ENCODE data around the gene AIRE.

The AIRE gene

DNA sequence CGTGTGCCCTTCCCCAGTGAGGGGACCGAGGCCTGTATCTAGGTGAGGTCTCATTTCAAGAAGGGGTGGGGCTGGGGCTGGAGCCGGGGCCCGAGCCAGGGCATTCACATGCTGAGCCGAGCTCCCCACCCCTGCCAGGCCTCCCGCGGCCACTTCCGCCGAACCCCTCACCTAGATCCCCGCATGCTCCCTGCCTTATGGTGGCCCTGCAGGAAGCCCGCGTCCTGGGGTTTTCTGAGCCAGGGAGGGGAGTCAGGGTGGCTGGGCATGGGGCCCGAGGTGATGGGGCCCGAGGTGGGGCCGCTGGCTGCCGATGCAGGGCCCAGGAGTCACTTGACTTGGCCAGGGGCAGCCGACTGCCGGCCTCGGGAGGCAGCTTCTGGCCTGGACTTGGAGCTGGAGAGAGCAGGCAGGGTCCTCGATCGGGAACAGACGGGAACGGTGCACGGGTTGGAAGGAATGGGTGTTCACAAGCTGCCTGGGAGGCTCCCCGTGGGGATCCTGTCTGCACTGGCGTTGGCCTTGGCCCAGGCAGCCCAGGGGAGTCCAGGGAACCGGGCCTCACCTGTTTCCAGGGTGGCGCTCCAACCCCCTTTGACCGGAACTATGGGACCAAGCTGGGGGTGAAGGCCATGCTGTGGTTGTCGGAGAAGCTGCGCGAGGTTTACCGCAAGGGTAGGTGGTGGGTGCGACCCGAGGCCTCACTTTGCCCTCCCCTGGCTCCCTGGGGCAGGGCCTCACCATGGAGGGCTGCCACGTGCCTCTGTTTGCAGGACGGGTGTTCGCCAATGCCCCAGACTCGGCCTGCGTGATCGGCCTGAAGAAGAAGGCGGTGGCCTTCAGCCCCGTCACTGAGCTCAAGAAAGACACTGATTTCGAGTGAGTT, 40.0 kb downstream of the AIRE start:
- no peak for DNase-seq (ENCODE audit: low spot score)

DNA sequence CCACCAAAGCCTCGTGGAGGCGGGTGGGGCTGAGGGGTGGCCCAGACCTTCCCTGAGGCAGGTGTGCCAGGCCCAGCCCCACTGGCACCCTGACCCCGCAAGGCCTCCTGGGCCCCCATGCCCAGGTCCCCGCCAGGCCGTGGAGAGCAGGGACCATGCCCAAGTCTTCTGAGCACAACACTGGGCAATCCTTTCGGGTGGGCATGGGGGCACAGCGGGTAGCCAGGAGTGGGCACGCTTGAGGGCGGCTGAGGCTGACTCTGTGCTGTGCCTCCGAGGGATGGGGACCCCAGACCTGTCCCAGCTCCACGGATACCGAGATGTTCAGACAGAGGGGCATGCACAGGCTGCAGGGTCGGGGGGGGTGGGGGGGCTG, 40.6 kb downstream of the AIRE start:
- DNase-seq (ENCODE audit: low spot score) = no peak

GRCh38 chr21:44326716-44327602, 41.3 kb downstream of the AIRE start:
- DNase-seq (ENCODE audit: low spot score) = no peak

DNA sequence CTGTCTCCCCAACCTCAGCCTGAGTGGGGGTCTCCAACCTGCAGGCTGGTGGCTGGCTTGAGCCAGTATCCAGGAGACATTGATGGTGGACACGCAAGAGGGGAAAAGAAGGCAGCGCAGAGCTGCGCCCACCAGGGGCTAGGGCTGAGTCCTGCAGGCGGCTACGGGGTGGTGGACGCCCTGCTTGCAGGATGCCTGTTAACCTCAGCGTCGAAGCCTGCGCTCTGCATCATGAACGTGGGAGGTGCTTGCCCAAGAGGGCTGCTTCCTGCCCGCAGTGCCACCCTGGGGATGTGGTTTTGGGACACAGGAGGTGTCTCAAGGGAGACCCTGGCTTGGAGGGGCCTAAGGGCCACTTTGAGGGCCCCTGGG, 41.9 kb downstream of the AIRE start:
- no peak for DNase-seq (ENCODE audit: low spot score)

GRCh38 chr21:44328242-44328895, 42.7 kb downstream of the AIRE start:
- DNase-seq (ENCODE audit: low spot score) = no peak

GRCh38 chr21:44329086-44329889, 43.6 kb downstream of the AIRE start:
- DNase-seq (ENCODE audit: low spot score) = no peak

GRCh38 chr21:44329971-44330681, 44.5 kb downstream of the AIRE start:
- no peak for DNase-seq (ENCODE audit: low spot score)

DNA sequence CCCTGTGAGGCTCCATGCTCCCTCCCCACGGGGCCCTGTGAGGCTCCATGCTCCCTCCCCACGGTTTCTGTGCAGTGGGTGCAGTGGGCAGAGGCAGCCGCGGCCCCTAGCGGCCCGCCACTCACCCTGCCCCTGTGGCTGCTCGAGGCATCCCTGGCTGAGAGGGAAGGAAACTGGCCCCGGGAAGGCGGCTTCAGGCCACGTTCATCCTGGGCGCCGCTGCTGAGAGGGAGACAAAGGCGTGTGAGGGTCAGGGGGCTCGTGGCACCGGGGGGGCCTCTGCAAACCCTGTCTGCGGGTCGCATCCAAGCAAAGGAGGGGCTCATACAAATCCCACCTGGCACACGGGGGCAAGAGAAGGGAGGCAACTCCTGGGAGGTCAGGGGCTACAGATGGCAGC, 45.0 kb downstream of the AIRE start:
- DNase-seq (ENCODE audit: low spot score) = no peak

DNA sequence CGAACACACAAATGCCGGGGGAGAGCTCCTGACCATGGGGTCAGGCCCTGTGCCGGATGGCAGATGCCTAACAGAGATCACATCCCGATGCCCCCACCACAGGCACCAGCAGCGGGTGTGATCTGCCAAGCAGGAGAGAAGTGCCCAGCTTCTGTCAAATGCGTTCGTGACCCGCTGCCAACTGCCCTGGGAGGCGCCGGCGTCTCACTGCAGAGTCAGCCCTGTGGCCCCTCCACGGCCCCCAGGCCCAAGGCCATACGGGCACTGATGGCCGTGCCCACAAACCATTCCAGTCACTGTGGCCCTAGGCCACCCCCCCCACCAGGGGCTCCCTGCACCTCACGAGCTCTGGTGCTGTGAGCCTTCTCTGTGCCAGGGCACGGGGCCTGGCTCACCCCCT, 45.5 kb downstream of the AIRE start:
- no peak for DNase-seq (ENCODE audit: low spot score)

GRCh38 chr21:44331650-44332307, 46.1 kb downstream of the AIRE start:
- DNase-seq (ENCODE audit: low spot score) = no peak

DNA sequence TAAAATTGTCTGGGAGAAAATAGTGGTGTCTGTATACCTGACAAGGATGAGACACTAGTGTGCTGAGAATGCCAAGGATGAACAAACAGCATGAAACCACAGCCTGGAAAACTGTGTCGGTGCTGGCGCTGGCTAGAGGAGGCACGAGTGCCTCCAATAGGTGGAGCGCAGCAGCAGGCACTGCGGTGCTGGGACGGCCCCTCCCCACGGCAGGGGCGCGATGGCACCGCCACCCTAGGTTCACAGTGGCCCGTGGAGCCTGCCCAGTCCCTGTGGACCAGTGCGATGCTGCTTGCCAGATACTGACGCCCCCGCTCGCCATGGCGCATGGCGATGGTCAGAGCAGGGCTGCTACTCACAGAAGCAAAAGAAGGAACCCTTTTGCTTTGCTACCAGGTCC, 46.7 kb downstream of the AIRE start:
- DNase-seq (ENCODE audit: low spot score) = no peak

DNA sequence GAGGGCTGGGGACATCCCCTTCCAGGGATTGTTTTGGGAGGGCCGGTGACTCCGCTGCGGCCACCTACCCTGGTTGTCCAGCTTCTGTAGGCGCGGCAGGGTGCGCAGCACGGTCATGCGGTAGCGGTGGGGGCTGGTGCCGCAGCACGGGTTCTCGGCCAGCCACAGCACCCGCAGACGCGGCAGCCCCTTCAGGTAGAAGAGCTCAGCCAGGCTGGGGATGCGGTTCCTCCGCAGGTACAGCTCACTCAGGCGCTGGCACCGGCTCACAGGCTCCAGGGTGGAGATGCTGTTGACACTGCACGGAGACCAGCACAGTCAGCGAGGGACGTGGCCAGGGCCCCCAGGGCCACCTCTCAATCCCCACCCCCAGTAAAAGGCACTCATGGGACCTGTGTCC, 47.3 kb downstream of the AIRE start:
- DNase-seq (ENCODE audit: low spot score) = no peak

GRCh38 chr21:44333509-44334328, 48.0 kb downstream of the AIRE start:
- DNase-seq (ENCODE audit: low spot score) = no peak

GRCh38 chr21:44334329-44335030, 48.8 kb downstream of the AIRE start:
- DNase-seq (ENCODE audit: low spot score) = no peak

DNA sequence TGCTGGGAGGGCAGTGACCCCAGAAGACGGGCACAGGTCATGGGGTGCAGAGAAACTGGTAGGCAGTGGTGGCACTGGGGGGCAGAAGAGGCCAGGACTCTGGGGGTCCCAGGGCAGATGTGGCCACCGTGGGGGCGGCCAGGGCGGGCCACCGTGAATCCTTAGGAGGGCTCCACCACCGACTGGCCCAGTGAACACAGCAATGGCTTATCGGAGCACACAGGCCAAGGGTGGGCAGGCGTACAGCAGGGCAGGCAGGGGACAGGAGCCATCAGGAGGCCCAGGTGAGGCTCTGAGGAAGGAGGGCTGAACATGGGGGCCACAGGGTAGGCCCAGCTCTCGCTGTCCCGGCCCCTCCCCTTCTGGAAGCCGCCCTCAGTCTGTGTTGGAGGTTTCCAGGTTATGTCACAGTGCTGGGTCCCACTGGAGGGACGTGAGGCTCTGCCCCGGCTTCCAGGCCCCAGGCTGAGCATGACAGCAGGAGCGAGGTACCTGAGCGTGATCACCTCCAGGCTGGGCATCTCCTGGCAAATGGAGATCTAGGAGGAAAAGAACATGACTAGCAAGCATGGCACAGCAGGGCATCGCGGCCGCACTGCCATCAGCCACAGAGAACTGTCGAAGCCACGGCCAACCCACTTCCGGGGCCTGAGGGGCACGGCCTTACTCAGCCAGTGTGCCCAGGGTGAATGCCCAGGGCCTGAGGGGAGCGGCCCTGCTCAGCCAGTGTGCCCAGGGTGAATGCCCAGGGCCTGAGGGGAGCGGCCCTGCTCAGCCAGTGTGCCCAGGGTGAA, 49.8 kb downstream of the AIRE start:
- DNase-seq (ENCODE audit: low spot score) = no peak

DNA sequence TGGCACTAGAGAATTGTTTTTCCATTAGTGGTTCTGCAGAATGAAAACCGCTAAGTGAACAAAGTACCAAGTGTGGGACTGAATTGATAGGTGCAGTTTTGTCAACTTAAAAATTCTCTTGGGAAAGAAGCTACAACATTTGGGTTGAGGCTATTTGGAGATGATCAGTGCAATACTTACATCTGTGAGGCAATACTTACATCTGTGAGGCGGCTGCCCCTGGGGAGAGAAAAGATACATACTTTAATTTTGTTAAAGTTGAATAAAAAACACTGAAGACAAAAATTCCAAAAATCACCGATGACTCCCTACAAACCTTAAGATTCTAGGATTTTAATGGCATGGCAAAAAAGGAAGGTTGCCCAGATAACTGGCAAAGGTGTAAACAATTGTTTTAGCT, 51.8 kb downstream of the AIRE start:
- no peak for DNase-seq (ENCODE audit: low spot score)

DNA sequence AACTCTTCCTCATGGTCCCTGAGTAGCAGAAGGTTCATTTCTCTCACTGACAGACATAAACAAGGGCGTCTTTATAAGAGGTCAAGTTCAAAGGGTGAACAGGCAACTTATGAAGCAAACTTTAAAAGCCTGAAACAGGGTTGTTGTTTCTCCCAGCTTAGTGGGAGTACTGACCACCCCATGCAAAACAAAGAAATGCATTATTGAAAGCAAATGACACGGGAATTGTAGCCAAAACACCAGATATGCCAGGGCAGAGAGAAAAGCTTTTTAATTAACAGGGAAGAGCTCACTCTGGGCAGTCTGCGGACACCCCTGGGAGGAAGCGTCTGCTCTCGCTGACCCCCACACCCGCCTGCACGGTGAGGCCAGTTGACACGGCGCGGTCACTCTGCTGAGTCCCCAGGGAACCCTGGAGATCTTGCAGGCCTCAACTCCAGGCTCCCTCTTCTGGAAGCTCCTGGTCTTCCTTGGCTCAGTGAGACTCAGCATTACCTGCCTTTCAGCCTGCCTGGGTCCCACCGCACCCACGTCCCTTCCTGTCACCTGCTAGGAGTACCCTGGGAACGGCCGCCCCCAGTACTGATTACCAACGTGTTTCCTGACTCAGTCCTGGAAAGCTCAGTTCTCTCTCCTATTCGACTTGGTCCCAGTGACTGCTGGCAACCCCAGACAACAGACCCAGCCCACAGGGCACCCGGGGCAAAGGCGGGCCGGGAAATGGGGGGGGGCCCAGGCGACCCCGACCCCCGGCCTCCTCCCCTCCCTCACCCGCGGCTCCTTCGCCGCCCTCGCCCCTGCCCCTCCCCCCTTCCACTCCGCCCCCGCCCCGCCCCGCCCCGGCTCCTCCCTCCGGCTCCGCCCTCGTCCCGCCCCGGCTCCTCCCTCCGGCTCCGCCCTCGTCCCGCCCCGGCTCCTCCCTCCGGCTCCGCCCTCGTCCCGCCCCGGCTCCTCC, 52.5 kb downstream of the AIRE start:
- no peak for DNase-seq (ENCODE audit: low spot score)

All from activated CD4-positive, alpha-beta T cell treated with anti-CD3 and anti-CD28 coated beads, Interleukin-2, Interleukin-4, amounts not matched to agents 100 ng/mL and 50 ng/mL, durations not matched to agents 16 hours and 8 hours (primary cell).